Peyer's patch (tissue), 4 donors: ENCODE measurements around the gene TIAM2.

ENCODE experiments used
- POLR2A ChIP-seq, 2 donors: fragments of 450-650 bp; IDR thresholded peaks; one replicate each; pipeline ENCODE4 v1.5.1; 2017; ENCODE audit warnings: antibody characterized with exemption in 2 of 2, mild to moderate bottlenecking in 2 of 2, moderate library complexity in 2 of 2
- TF ChIP-seq, protein P1 (sequence below), 6 experiments: fragments of 450-650 bp in 4 of 6; fragments of 200-600 bp in 2 of 6; sonication (generic) in 1 of 6; IDR thresholded peaks; one replicate each; pipeline ENCODE4 v1.5.1; 2017 to 2019; ENCODE audit warnings: antibody characterized with exemption in 6 of 6, mild to moderate bottlenecking in 3 of 6, moderate library complexity in 1 of 6

DNA sequence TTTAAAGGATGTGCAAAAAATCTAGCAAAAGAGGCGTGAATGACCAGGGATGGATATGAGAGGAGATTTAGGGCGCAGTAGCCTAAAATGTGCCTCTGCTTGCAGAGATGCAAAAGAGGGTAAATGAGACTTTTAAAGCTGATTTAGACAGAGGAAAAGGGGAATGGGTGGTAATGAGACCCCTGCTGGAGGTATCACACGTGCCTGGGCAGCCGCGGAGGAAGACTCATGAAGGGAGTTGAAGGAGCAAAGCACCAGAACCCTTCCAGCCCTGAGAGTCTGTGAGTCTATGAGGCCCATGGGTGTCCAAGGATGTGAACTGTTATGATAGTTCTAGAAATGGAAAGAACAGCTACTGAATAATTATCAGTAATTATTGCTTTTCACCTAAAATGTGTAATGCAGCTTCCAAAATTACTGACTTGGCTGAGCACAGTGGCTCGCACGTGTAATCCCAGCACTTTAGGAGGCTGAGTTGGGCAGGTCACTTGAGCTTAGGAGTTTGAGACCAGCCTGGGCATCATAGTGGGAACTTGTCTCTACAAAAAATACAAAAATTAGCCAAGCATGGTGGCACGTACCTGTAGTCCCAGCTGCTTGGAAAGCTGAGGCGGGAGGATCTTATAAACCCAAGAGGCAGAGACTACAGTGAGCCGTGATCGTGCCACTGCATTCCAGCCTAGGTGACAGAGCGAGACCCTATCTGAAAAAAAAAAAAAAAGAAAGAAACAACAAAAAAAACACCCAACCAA, 38.2 kb upstream of the TIAM2 start:
- TF ChIP-seq, protein P1, sequence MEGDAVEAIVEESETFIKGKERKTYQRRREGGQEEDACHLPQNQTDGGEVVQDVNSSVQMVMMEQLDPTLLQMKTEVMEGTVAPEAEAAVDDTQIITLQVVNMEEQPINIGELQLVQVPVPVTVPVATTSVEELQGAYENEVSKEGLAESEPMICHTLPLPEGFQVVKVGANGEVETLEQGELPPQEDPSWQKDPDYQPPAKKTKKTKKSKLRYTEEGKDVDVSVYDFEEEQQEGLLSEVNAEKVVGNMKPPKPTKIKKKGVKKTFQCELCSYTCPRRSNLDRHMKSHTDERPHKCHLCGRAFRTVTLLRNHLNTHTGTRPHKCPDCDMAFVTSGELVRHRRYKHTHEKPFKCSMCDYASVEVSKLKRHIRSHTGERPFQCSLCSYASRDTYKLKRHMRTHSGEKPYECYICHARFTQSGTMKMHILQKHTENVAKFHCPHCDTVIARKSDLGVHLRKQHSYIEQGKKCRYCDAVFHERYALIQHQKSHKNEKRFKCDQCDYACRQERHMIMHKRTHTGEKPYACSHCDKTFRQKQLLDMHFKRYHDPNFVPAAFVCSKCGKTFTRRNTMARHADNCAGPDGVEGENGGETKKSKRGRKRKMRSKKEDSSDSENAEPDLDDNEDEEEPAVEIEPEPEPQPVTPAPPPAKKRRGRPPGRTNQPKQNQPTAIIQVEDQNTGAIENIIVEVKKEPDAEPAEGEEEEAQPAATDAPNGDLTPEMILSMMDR (IDR thresholded peaks at IDR 0.05): no peak
- no peak for TF ChIP-seq POLR2A (IDR thresholded peaks at IDR 0.05)
